GM18511 (cell line): Measurements from ENCODE around the gene TBC1D22A.

Experiments
- ATAC-seq: cut with Tn5 transposase; IDR thresholded peaks from one replicate; pipeline ENCODE4 v1.9.1; 2021; ENCODE audit warnings: mild to moderate bottlenecking, moderate library complexity; ENCODE audit not compliant: unreplicated experiment

TBC1D22A gene

DNA sequence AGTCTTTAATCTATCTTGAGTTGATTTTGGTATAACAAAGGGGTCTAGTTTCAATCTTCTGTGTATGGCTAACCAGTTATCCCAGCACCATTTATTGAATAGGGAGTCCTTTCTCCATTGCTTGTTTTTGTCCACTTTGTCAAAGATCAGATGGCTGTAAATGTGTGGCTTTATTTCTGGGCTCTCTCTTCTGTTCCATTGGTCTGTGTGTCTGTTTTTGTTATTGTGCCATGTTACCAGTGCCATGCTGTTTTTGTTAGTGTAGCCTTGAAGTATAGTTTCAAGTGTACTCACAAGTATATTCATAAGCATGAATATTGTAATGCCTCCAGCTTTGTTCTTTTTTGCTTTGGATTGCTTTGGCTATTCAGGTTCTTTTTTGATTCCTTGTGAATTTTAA, 159.6 kb downstream of the TBC1D22A start:
- no peak for ATAC-seq

DNA sequence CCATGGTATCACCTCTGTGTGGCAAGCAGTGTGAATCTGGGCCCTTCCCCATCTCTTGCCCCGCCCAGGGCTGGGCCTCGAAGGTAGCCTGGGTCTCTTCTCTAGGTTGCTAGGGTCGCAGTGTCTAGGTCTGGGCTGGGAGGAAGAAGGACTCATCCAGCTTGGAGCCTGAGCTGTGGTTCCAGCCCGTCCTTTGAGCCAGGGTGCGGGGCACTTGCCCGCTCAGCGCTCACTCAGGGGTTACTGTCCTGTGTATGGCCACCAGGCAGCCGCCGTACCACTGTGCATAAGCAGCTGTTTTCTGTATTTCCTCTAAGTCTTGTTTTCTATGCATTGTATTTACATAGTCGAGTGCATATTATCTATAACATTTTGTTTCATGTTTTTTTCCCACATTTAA, 160.9 kb downstream of the TBC1D22A start:
- no peak for ATAC-seq

GRCh38 chr22:46925818-46926217, 163.4 kb downstream of the TBC1D22A start:
- ATAC-seq = no peak

- ATAC-seq = no peak
Measured at GRCh38 chr22:46929046-46929709, 166.7 kb downstream of the TBC1D22A start.

DNA sequence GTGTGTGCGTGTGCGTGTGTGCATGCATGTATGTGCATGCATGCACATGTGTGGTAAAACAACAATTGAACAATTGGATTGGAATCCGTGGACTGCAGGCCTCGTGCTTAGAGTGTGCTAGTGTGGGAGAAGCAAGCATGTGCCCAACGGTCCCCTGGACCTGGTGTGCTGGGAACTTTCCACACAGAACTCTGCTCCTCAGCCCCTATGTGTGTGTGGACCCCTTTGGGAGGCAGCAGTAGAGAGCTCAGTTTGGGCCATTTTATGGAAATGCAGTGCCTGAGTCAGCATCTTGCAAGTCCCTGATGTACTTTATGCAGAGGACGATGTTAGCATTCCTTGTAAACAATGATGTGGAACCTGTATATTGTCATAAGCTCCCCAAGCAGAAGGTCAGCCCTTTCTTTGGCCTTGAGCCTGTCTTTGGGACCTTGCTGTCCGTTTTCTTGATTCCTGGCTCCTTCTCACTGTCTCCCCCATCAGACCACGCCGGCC, 167.3 kb downstream of the TBC1D22A start:
- ATAC-seq = no peak

GRCh38 chr22:46931414-46931813, 169.0 kb downstream of the TBC1D22A start:
- ATAC-seq = no peak

DNA sequence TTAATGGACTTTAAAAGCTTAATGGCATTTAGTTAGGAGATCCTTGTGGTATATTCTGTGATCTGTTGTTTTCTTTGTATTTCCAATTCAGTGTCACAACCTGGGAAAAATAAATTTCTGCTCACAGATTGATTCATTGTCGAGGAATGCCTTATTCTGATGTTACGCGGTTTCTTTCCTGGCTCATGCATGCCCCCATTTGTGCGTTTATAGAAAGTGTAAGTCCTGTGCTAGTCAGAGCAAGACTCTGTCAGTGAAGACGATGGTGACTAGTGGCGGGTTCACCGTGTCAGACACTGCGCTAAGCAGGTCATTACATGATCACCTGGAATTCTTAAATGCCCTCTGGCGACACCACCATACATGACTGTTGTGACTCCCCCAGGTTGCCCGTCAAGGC, 169.4 kb downstream of the TBC1D22A start:
- ATAC-seq = no peak

GRCh38 chr22:46933040-46933930, 170.8 kb downstream of the TBC1D22A start:
- ATAC-seq = no peak

DNA sequence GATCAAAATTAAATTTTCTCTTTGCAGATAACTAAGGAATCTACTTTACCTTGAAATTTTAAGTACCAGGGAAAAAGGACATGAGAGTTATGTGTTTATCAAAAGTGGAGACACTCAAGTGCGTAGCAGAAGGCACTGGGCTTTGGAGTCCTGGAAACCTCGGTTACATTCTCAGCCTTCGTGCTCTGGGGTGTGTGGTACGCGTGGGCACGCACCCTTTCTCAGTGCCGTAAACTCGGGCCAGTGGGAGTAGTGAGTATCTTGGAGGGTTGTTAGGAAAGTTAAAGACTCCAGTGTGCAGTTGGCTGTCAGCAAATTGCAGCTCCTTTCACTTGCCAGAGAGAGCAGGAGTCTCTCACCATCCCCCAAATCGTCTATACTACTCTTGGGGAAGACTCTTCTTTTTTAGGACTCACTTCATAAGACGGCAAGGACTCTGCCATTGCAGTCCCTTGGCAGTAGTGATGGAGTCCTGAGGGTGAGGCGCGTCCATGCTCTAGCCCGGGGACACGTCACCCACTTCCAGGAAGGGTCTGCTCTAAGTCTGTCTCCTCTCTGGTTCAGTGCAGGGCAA, 171.8 kb downstream of the TBC1D22A start:
- no peak for ATAC-seq

- ATAC-seq = peak; percentile 56
Measured at GRCh38 chr22:46934746-46935491, 172.5 kb downstream of the TBC1D22A start.

DNA sequence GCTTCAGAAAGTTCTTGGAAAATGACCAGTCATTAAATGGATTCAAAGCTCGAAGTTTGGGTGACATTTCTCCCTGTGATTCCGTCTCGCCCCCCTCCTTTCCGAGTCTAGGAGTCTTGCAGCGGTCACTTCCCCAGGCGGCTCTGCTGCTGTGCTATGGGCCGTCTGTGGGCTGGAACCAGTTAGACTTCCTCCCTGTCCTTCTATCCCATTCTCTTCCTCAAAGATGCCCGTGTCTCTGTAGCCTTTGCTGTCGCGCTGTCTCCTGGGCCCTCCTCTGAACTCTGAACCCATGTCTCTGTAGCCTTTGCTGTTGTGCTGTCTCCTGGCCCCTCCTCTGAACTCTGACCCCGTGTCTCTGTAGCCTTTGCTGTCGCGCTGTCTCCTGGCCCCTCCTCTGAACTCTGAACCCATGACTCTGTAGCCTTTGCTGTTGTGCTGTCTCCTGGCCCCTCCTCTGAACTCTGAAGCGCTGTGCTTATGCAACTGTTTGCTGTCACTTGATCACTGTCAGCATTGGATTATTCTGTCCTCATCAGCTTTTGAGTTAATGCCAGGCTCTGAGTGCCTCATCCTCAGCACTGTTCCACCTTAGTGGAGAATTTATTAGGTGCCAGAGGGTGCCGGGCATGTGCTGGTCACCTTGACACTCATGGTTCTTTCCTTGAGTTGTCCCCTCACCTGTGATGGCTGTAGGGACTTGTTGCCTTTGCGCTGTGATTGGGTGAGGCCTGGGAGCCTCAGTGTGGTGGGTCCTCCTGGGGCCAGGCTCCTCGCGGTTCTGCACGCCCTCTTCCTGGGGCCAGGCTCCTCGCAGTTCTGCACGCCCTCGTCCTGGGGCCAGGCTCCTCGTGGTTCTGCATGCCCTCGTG, 173.3 kb downstream of the TBC1D22A start:
- ATAC-seq = no peak

- ATAC-seq = no peak
Measured at GRCh38 chr22:46936378-46936903, 174.0 kb downstream of the TBC1D22A start.

DNA sequence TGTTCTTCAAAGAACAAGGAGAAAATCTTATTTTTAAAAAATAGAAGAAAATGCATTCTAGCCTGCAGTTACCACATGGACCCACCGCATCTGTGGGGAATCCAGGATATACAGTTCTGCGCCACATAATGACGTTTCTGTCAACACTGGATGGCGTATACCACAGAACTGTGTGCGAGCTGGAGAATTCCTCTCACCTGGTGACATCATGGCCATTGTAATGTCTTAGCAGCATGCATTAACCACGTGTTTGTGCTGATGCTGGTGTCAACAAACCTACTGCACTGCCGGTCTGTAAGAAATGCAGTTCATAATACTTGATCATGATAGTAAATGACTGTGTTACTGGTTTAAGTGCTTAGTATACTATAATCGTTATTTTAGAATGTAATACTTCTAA, 174.7 kb downstream of the TBC1D22A start:
- no peak for ATAC-seq

DNA sequence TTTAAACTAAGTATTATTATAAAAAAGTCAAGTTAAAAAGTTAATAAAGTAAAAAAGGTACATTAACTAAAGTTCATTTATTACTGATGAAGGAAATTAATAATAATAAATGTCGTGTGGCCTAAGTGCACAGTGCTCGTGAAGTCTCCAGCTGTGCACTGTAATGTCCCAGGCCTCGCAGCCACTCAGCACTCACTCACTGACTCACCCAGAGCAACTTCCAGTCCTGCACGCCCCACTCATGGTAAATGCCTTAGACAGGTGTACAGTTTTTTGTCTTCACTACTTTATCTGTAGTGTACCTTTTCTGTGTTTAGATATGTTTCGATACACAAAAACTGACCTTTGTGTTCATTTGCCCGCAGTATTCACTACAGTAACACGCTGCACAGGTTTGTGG, 175.5 kb downstream of the TBC1D22A start:
- ATAC-seq = no peak

- ATAC-seq = no peak
Measured at GRCh38 chr22:46941968-46942798, 179.7 kb downstream of the TBC1D22A start.

- ATAC-seq = no peak
Measured at GRCh38 chr22:46942799-46943785, 180.6 kb downstream of the TBC1D22A start.

- ATAC-seq = no peak
Measured at GRCh38 chr22:46945481-46945880, 183.0 kb downstream of the TBC1D22A start.
